Kidney epithelial cell (primary cell): Measurements from ENCODE around the gene HELZ2. TPM values are rescaled to one million over a fixed set of nuclear protein-coding genes. Genes with fewer than 3 reads are reported as not detected.

Experiments used
- DNase-seq: peaks from one replicate; pipeline ENCODE4 v3.0.0-alpha.2; 2010; ENCODE audit warnings: low read depth
- H3K27me3 ChIP-seq: 2 replicates; pipeline ENCODE4 v1.6.0; 2011; ENCODE audit warnings: low read length; ENCODE audit not compliant: control insufficient read depth, insufficient read depth
- H3K36me3 ChIP-seq: 2 replicates; pipeline ENCODE4 v1.5.1; 2011; ENCODE audit warnings: low read length; ENCODE audit not compliant: control insufficient read depth, insufficient read depth
- H3K4me3 ChIP-seq: 2 replicates; pipeline ENCODE4 v1.5.1; 2011; ENCODE audit warnings: low read depth, mild to moderate bottlenecking, control low read depth, low read length
- total RNA-seq: library from RNA; depleted of rRNA; stranded (reverse); fragments of >200 nt; gene quantifications from 2 replicates; pipeline ENCODE4 v1.2.3, GENCODE V29; 2015
- TF ChIP-seq, protein P1 (sequence below): IDR thresholded peaks from 2 replicates; pipeline ENCODE4 v1.5.1; 2011; ENCODE audit warnings: mild to moderate bottlenecking, moderate library complexity, low read length, control low read depth, inconsistent platforms; ENCODE audit not compliant: insufficient read depth, poor library complexity, severe bottlenecking

Gene HELZ2
- total RNA-seq, 1 donor from 2014 or later, result 69.2 TPM

GRCh38 chr20:63558804-63559484 is 15.1 kb downstream of the HELZ2 start:
- DNase-seq, result no peak
- peaks cover 3% of the 10 kb centered on the region for H3K27me3 ChIP-seq
- H3K4me3 ChIP-seq, result no peak overlapping the region
- TF ChIP-seq, protein P1, sequence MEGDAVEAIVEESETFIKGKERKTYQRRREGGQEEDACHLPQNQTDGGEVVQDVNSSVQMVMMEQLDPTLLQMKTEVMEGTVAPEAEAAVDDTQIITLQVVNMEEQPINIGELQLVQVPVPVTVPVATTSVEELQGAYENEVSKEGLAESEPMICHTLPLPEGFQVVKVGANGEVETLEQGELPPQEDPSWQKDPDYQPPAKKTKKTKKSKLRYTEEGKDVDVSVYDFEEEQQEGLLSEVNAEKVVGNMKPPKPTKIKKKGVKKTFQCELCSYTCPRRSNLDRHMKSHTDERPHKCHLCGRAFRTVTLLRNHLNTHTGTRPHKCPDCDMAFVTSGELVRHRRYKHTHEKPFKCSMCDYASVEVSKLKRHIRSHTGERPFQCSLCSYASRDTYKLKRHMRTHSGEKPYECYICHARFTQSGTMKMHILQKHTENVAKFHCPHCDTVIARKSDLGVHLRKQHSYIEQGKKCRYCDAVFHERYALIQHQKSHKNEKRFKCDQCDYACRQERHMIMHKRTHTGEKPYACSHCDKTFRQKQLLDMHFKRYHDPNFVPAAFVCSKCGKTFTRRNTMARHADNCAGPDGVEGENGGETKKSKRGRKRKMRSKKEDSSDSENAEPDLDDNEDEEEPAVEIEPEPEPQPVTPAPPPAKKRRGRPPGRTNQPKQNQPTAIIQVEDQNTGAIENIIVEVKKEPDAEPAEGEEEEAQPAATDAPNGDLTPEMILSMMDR, result no peak
- H3K36me3 ChIP-seq, result no peaks in the 10 kb centered on the region

DNA sequence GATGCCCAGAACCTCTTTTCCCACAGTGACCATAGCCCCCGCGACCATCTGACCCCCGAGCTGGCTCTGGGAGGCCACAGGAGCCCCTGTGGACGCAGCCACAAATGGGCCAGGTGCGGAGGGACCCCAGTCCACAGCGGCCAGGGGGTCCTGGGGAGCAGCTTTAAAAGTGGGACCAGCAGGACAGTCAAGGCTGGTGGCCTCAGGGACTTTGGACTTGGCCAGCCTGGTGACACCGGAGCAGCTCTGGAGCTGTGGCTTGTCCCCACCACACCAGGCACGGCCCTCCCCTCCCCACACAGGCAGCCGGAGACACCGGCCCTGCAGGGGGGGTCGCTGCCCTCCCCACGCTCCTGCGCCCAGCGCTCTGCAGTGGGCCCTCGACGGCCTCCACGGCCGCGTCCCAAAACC is 16.6 kb downstream of the HELZ2 start:
- TF ChIP-seq, protein P1, result no peak
- H3K36me3 ChIP-seq, result no peaks in the 10 kb centered on the region
- no peak for DNase-seq
- H3K4me3 ChIP-seq, result no peak overlapping the region
- peaks cover 3% of the 10 kb centered on the region for H3K27me3 ChIP-seq

DNA sequence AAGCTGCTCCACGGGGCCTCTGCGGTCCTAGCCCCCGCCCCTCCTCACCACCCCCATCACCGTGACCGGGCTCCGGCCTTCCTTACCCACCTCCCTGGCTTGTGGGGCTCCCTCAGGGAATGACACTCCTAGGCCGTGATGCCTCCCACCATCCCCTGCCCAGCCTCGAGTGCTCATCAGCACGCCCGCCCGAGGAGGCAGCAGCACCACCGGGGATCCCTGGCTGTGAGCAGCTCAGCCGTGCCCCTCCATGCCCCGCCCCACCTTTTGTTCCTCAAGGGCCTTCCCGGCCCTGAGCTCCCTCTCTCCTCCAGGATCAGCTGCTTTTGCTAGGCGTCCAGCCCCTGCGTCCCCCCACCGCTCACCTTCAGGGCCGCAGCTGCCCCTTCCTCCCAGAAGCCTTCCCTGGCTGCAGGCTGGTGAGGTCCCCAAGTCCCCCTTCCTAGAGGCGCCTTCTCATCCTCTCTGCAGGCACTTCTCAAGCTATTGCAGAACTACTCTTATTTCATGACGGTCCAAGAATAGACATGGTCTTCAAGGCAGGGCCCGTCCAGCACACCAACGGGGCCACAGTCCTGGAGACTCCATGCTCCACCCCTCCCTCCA is 17.1 kb downstream of the HELZ2 start:
- DNase-seq, result no peak
- H3K36me3 ChIP-seq, result no peaks in the 10 kb centered on the region
- TF ChIP-seq, protein P1, result no peak
- peaks cover 3% of the 10 kb centered on the region for H3K27me3 ChIP-seq
- H3K4me3 ChIP-seq, result no peak overlapping the region

DNA sequence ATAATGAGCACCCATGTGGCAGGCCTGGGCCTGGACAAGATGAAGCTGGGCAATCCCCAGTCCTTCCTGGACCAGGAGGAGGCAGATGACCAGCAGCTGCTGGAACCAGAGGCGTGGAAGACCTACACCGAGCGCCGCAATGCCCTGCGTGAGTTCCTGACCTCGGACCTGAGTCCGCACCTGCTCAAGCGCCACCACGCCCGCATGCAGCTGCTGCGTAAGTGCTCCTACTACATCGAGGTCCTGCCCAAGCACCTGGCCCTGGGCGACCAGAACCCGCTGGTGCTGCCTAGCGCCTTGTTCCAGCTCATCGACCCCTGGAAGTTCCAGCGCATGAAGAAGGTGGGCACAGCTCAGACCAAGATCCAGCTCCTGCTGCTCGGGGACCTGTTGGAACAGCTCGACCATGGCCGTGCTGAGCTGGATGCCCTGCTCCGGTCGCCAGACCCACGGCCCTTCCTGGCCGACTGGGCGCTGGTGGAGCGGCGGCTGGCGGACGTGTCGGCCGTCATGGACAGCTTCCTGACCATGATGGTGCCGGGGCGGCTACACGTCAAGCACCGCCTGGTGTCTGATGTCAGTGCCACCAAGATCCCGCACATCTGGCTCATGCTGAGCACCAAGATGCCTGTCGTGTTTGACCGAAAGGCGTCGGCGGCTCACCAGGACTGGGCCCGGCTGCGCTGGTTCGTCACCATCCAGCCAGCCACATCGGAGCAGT is 18.2 kb downstream of the HELZ2 start:
- H3K4me3 ChIP-seq, result no peak overlapping the region
- TF ChIP-seq, protein P1, result no peak
- no peaks in the 10 kb centered on the region for H3K36me3 ChIP-seq
- peaks cover 5% of the 10 kb centered on the region for H3K27me3 ChIP-seq
- no peak for DNase-seq

DNA sequence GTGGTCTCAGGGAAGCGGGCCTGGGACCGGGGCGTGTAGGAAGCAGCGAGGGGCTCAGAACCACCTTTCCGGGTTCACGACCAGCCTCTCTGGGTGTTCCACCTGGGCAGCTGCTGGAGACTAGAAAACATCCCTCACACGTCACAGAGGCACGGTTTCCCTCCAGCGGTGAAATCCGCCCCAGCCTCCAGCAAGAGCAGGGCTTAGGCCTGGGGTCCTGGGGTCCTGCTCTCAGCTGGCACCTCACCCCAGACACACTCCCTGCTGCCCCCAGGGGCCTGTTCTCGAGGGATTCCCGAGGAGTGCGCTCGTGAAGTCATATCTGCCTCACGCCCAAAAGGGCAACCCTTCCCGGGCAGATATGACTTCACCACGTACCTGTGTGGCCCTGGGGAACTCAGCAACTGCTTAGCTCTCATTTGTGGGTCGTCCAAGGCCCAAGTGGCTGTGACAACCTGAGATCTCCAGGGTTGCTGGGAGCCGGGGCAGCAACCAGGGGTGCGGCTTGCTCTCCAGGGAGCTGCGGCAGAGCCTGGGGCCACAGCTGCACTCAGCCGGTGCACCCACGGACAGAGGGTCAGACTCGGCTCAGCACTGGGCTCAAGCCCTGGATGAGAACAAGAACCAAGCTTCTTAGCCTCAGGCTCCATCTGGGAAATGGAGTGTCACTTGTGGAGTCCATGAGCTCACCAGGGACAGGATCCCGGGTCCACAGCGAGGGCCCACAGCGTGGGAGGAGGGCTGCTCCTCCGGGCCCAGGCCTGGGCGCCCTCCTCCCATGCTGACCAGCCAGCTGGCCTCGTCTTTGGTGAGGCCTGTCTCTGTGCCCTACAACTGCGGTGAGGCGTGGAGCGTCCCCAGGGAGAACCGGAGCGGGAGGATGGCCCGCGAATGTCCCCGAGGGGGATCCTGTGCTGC is 19.4 kb downstream of the HELZ2 start:
- TF ChIP-seq, protein P1, result no peak
- H3K4me3 ChIP-seq, result peak overlapping the region; percentile 53
- DNase-seq, result no peak
- H3K36me3 ChIP-seq, result no peaks in the 10 kb centered on the region
- H3K27me3 ChIP-seq, result peaks cover 14% of the 10 kb centered on the region
